HCT116 (cell line): ENCODE results near the gene C1orf141. TPM values are rescaled to one million over a fixed set of nuclear protein-coding genes. Genes with fewer than 3 reads are reported as not detected.

Experiments used
- ATAC-seq: fragments of 200-7000 bp; cut with Tn5 transposase; 2 replicates; pipeline ENCODE4 v1.9.1; 2020; ENCODE audit warnings: mild to moderate bottlenecking, moderate library complexity
- BruUV-seq: library from RNA; stranded (reverse); fragments of 400-500 nt; replicated peaks from 2 replicates; lab custom pipeline; 2021; lab: Mats Ljungman, UMichigan
- CTCF ChIA-PET: fragments of 300-600 bp; sonication (Branson Sonifier 250); formaldehyde crosslinking; loops from one replicate; lab custom pipeline; 2021; ENCODE audit warnings: antibody characterized with exemption; lab: Charles Lee
- POLR2A ChIA-PET: fragments of 300-600, 350-600 bp; sonication (Branson Sonifier 250); formaldehyde crosslinking; loops from one replicate; lab custom pipeline; 2021; ENCODE audit warnings: antibody characterized with exemption; lab: Charles Lee
- RAD21 ChIA-PET, 2 experiments: fragments of 300-600 bp; sonication (Branson Sonifier 250); formaldehyde crosslinking; loops; one replicate each; lab custom pipeline; 2023; ENCODE audit warnings: low total read pairs in 2 of 2; ENCODE audit not compliant: uncharacterized antibody in 2 of 2, unreplicated experiment in 2 of 2, low non-redundant PET in 1 of 2; lab: Charles Lee
- DNase-seq: peaks from one replicate; pipeline ENCODE4 v3.0.0-alpha.2; 2010; ENCODE audit warnings: low read depth, low spot score
- H2AFZ ChIP-seq: fragments of 200-600 bp; shearing (Covaris generic), sonication (generic); 2 replicates; pipeline ENCODE4 v1.6.1; 2017; ENCODE audit warnings: low read depth, mixed run types, mixed read lengths, antibody characterized with exemption, low read length; ENCODE audit not compliant: poor library complexity, severe bottlenecking
- H3K27ac ChIP-seq: 2 replicates; pipeline ENCODE4 v1.5.1; 2012; ENCODE audit warnings: low read depth, low read length
- H3K27me3 ChIP-seq: fragments of 200-600 bp; sonication (generic); 2 replicates; pipeline ENCODE4 v1.6.1; 2016; ENCODE audit warnings: mixed run types, low read length, mixed read lengths; ENCODE audit not compliant: insufficient read depth
- H3K36me3 ChIP-seq, 2 experiments: fragments of 200-500 bp in 1 of 2; fragments of 200-600 bp in 1 of 2; sonication (Bioruptor generic) in 1 of 2; sonication (generic) in 1 of 2; 2 replicates each; pipeline versions ENCODE4 v1.5.1 to v1.6.1; 2014 to 2016; ENCODE audit warnings: low read length in 2 of 2, inconsistent platforms in 1 of 2, mixed read lengths in 1 of 2, mixed run types in 1 of 2; ENCODE audit not compliant: insufficient read depth in 2 of 2, control insufficient read depth in 1 of 2
- H3K4me1 ChIP-seq, 2 experiments: fragments of 200-600 bp in 1 of 2; sonication (generic) in 1 of 2; 2 replicates each; pipeline versions ENCODE4 v1.5.1 to v1.6.1; 2012 to 2017; ENCODE audit warnings: low read length in 2 of 2, inconsistent platforms in 1 of 2, mild to moderate bottlenecking in 1 of 2, mixed read lengths in 1 of 2, mixed run types in 1 of 2, moderate library complexity in 1 of 2; ENCODE audit not compliant: insufficient read depth in 2 of 2, control insufficient read depth in 1 of 2
- H3K4me2 ChIP-seq: fragments of 200-600 bp; sonication (generic); 2 replicates; pipeline ENCODE4 v1.6.1; 2017; ENCODE audit warnings: mixed run types, low read length, mixed read lengths
- H3K4me3 ChIP-seq, 2 experiments: fragments of 200-600 bp in 1 of 2; sonication (generic) in 1 of 2; replicated peaks in 1 of 2; 2 replicates each; pipeline ENCODE4 v1.5.1; 2011 to 2016; ENCODE audit warnings: low read length in 2 of 2, control low read depth in 1 of 2, low read depth in 1 of 2, mild to moderate bottlenecking in 1 of 2, mixed read lengths in 1 of 2, mixed run types in 1 of 2
- H3K79me2 ChIP-seq: fragments of 200-600 bp; sonication (generic); 2 replicates; pipeline ENCODE4 v1.6.1; 2017; ENCODE audit warnings: mild to moderate bottlenecking, mixed run types, low read length, moderate library complexity, mixed read lengths; ENCODE audit not compliant: insufficient read depth
- H3K9ac ChIP-seq: fragments of 200-600 bp; sonication (generic); 2 replicates; pipeline ENCODE4 v1.6.1; 2016; ENCODE audit warnings: low read length, mixed read lengths
- H3K9me2 ChIP-seq: fragments of 200-600 bp; sonication (generic), shearing (Covaris generic); 2 replicates; pipeline ENCODE4 v1.6.1; 2017; ENCODE audit warnings: mixed run types, mild to moderate bottlenecking, moderate library complexity; ENCODE audit not compliant: insufficient read depth
- H3K9me3 ChIP-seq, 2 experiments: fragments of 200-500 bp in 1 of 2; fragments of 200-600 bp in 1 of 2; sonication (Bioruptor generic) in 1 of 2; sonication (generic) in 1 of 2; 2 replicates each; pipeline ENCODE4 v1.6.1; 2014 to 2017; ENCODE audit warnings: low read length in 2 of 2, mixed read lengths in 2 of 2, inconsistent platforms in 1 of 2, low read depth in 1 of 2, mild to moderate bottlenecking in 1 of 2, mixed run types in 1 of 2, moderate library complexity in 1 of 2; ENCODE audit not compliant: control insufficient read depth in 1 of 2, insufficient read depth in 1 of 2
- H4K20me1 ChIP-seq: fragments of 200-600 bp; sonication (generic), shearing (Covaris generic); 2 replicates; pipeline ENCODE4 v1.6.1; 2017; ENCODE audit warnings: mixed run types, mild to moderate bottlenecking, moderate library complexity; ENCODE audit not compliant: insufficient read depth
- CEBPB ChIP-seq: IDR thresholded peaks from 2 replicates; pipeline ENCODE4 v1.6.1; 2012; ENCODE audit warnings: low read depth
- EZH2 ChIP-seq: fragments of 200-600 bp; sonication (generic); IDR thresholded peaks from 2 replicates; pipeline ENCODE4 v1.6.1; 2017; ENCODE audit warnings: antibody characterized with exemption, mixed run types
- FOSL1 ChIP-seq: IDR thresholded peaks from 2 replicates; pipeline ENCODE4 v1.6.1; 2012; ENCODE audit warnings: low read depth
- RAD21 ChIP-seq: IDR thresholded peaks from 2 replicates; pipeline ENCODE4 v1.6.1; 2012; ENCODE audit warnings: low read depth, mild to moderate bottlenecking
- SIN3A ChIP-seq: IDR thresholded peaks from 2 replicates; pipeline ENCODE4 v1.6.1; 2012; ENCODE audit warnings: low read depth
- SP1 ChIP-seq: IDR thresholded peaks from 2 replicates; pipeline ENCODE4 v1.6.1; 2012; ENCODE audit warnings: low read depth
- SRF ChIP-seq: IDR thresholded peaks from 2 replicates; pipeline ENCODE4 v1.6.1; 2012; ENCODE audit warnings: low read depth
- TCF7L2 ChIP-seq: IDR thresholded peaks from 2 replicates; pipeline ENCODE4 v1.7.0; 2011; ENCODE audit warnings: borderline replicate concordance, inconsistent platforms; ENCODE audit not compliant: insufficient read depth, insufficient read length; ENCODE audit errors: extremely low read depth
- ZBTB33 ChIP-seq: IDR thresholded peaks from 2 replicates; pipeline ENCODE4 v1.6.1; 2011; ENCODE audit warnings: mild to moderate bottlenecking, low read length, moderate library complexity; ENCODE audit not compliant: insufficient replicate concordance; ENCODE audit errors: extremely low read depth
- ZNF274 ChIP-seq: fragments of 200-500 bp; sonication (Bioruptor generic); IDR thresholded peaks from 2 replicates; pipeline ENCODE4 v1.6.1; 2014; ENCODE audit warnings: mild to moderate bottlenecking, low read depth, low read length, inconsistent platforms
- intact Hi-C: fragments of 100-400 bp; cut with micrococcal nuclease; formaldehyde crosslinking; loops from 2 replicates; pipeline ENCODE4 v1.10.0; 2022
- total RNA-seq: library from RNA; stranded (reverse); gene quantifications from one replicate; pipeline ENCODE4 v1.2.1, GENCODE V29; 2021; ENCODE audit not compliant: unreplicated experiment
- TF ChIP-seq, protein P1 (sequence below): IDR thresholded peaks from 2 replicates; pipeline ENCODE4 v1.6.1; 2012; ENCODE audit warnings: low read depth
- TF ChIP-seq, protein P2 (sequence below): IDR thresholded peaks from 2 replicates; pipeline ENCODE4 v1.6.1; 2012

C1orf141 gene
- total RNA-seq, 1 experiment from 2014 or later = not detected

DNA sequence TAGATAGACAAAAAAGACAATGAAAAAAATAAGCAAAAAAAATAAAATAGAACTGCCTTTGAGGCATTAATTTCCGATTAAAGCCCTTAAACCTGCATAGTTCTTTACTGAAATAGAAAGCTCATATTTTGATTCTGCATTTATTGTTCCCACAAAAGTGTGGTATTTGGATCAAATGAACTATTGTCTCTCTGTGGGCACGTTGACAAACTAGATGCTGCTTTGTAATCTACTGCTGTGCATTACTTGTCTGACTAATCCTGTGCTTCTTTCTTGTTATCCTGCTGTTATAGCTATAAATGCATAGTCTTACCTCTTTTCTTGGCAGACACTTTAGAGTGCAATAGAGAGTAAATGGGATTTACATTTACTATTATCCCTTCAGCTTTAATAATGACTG, 49.4 kb downstream of the C1orf141 start:
- DNase-seq = no peak
- Histone ChIP-seq H3K27me3 (no peaks in the 10 kb centered on the region), H4K20me1 (no peaks in the 10 kb centered on the region), H3K9me2 (no peaks in the 10 kb centered on the region), H3K4me2 (no peak overlapping the region), H3K9me3 (no peaks in the 10 kb centered on the region), H3K79me2 (no peaks in the 10 kb centered on the region), H3K4me3 (no peak overlapping the region), H3K9ac (no peak overlapping the region), H3K27ac (no peak overlapping the region), H3K4me1 (no peaks in the 10 kb centered on the region), H2AFZ (no peak overlapping the region), H3K36me3 (no peaks in the 10 kb centered on the region)
- TF ChIP-seq EZH2 (no peak), SIN3A (no peak), RAD21 (no peak), ZNF274 (no peak), SRF (no peak), SP1 (no peak), ZBTB33 (no peak), FOSL1 (no peak), CEBPB (no peak), TCF7L2 (no peak)
- TF ChIP-seq, protein P1, sequence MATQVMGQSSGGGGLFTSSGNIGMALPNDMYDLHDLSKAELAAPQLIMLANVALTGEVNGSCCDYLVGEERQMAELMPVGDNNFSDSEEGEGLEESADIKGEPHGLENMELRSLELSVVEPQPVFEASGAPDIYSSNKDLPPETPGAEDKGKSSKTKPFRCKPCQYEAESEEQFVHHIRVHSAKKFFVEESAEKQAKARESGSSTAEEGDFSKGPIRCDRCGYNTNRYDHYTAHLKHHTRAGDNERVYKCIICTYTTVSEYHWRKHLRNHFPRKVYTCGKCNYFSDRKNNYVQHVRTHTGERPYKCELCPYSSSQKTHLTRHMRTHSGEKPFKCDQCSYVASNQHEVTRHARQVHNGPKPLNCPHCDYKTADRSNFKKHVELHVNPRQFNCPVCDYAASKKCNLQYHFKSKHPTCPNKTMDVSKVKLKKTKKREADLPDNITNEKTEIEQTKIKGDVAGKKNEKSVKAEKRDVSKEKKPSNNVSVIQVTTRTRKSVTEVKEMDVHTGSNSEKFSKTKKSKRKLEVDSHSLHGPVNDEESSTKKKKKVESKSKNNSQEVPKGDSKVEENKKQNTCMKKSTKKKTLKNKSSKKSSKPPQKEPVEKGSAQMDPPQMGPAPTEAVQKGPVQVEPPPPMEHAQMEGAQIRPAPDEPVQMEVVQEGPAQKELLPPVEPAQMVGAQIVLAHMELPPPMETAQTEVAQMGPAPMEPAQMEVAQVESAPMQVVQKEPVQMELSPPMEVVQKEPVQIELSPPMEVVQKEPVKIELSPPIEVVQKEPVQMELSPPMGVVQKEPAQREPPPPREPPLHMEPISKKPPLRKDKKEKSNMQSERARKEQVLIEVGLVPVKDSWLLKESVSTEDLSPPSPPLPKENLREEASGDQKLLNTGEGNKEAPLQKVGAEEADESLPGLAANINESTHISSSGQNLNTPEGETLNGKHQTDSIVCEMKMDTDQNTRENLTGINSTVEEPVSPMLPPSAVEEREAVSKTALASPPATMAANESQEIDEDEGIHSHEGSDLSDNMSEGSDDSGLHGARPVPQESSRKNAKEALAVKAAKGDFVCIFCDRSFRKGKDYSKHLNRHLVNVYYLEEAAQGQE = no peak
- TF ChIP-seq, protein P2, sequence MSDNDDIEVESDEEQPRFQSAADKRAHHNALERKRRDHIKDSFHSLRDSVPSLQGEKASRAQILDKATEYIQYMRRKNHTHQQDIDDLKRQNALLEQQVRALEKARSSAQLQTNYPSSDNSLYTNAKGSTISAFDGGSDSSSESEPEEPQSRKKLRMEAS = no peak
- no peak for ATAC-seq
- intact Hi-C loops = no loop called here
- BruUV-seq = no TSS peak
- ChIA-PET RAD21 (no interaction called here), CTCF (no interaction called here), POLR2A (no interaction called here)
